Erythroblast (primary cell): ENCODE measurements around the gene KCNIP4.

Experiments
- GATA1 ChIP-seq: IDR thresholded peaks from 2 replicates; pipeline ENCODE4 v1.6.1; 2011; ENCODE audit warnings: low read depth, mild to moderate bottlenecking, control low read depth, low read length, moderate library complexity
- POLR2A ChIP-seq: IDR thresholded peaks from 2 replicates; pipeline ENCODE4 v1.6.1; 2011; ENCODE audit warnings: mild to moderate bottlenecking, low read length

- TF ChIP-seq POLR2A (no peak), GATA1 (no peak)
These were observed 471.8 kb downstream of the KCNIP4 start for GRCh38 chr4:21476757-21477156.
